T47D (cell line): Measurements from ENCODE around the gene BSCL2.

Experiments used
- DNase-seq, 2 experiments: peaks; one replicate each; pipeline versions ENCODE4 v3.0.0 to v3.0.0-alpha.2; 2011 to 2012; ENCODE audit warnings: low read depth in 1 of 2, low spot score in 1 of 2
- JUND ChIP-seq: IDR thresholded peaks from 2 replicates; pipeline ENCODE4 v1.6.1; 2012; ENCODE audit warnings: low read depth
- in situ Hi-C: cut with HindIII; loops from 2 replicates; pipeline ENCODE4 v1.10.0; 2016; ENCODE audit warnings: low sequenced_read_pairs, low pct_unique_long_range_greater_than_20kb

The BSCL2 gene

DNA sequence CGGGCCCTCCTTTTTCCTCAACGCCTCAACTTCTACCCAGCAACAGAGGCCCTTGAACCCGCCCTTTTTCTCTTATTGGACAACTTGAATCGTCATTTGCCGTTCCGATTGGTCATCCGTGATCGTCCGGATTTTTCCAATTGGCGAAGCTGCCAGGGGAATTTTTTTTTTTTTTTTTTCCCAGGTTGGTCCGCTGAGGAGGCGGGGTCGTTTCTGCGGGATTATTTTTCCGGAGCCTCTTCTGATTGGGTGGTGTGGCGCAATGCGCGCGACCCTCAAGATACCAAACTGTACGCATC is 20.6 kb upstream of the BSCL2 start:
- in situ Hi-C loops = no loop called here
- DNase-seq = peak; percentile 95 to 100
- no peak for TF ChIP-seq JUND

DNA sequence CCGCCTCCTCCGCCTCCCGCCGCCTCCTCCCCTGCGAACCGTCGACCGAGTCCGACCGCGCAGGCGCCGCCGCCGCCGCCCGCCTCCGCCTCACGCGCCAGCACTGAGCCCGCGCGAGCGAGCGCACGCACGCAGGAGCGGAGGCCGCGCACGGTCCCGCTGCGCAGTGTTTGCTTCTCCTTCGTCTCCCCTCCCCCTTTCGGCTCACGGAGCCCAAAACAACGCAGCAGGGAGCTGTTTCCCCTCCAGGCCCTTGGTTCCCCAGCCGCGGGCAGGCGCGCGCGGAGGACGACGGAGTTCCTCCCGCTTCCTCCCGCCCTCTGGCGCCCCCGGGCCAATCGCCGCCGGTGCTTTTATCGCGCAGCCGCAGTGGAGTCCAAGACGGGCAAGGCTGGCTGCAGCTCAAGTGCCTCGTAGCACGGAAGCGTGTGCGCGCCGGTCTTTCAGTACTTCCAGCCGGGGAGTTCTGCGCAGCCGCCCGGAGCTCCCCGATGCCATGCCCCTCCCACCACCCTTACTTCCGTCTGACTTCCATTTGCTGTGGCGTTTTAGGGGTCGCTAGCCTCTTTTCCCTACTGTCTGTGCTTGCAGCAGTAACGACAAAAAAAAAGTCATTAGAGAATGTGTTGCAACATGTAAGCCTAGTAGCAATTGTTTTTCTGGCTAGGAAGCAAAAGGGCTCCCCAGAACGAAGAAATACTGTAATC is 20.1 kb upstream of the BSCL2 start, which contains the start of gene HNRNPUL2:
HNRNPUL2 (minus strand) TSS at position 293 of the 707 bp plus-strand sequence. CDS start 301 bp downstream, outside the sequence.
- no peak for TF ChIP-seq JUND
- in situ Hi-C loops = no loop called here

DNA sequence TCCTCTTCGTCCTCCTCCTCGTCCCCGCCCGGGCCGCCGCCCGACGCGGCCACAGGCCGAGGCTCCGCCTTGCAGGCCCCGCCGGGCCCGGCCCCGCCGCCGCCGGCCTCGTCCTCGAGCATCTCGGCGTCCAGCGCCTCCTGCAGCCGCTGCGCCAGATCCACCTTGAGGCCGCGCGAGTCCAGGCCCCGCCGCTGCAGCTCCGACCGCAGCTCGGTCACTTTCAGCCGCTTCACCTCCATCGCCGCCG is 19.6 kb upstream of the BSCL2 start:
- DNase-seq = peak in 1 of 2 experiments; percentile 51
- in situ Hi-C loops = no loop called here
- no peak for TF ChIP-seq JUND

More for the DNA sequence above, 20.1 kb upstream of the BSCL2 start, which contains the start of gene HNRNPUL2:
- peak; percentile 99 for DNase-seq

DNA sequence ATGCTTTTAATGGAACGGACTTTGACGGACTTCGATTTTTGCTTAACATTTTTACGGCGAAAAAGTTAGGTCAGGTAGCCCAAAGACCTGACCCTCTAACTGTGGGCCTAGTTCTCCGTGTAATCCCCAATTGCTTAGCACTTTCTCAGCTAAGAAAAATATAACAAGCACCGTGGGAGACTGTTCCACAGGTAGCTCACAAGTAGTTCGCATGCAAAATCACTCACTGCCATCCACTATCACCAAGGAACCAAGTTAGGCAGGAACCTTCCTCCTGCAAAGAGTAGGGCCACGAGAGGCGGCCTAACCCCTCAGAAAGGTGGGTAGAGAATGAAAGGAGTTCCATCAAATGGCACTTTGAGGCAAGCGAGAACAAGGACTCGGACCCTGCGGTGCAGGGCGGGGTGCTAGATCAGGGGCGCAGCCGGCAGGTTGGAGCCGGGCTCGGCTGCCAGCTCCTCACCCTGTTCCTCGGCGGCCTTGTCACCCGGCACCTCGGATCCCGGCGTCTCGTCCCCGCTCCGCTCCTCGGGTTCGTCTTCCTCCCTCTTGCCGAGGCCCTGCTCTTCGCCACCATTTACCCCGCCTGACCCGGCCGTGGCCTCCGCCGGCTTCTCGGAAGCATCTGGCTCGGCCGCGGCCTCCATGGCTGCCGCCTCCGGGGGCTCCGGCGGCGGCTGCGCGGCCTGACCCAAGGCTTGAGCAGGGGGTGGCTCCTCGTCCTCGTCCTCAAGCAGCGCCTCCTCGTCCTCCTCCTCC is 19.1 kb upstream of the BSCL2 start:
- in situ Hi-C loops = no loop called here
- no peak for DNase-seq
- no peak for TF ChIP-seq JUND

DNA sequence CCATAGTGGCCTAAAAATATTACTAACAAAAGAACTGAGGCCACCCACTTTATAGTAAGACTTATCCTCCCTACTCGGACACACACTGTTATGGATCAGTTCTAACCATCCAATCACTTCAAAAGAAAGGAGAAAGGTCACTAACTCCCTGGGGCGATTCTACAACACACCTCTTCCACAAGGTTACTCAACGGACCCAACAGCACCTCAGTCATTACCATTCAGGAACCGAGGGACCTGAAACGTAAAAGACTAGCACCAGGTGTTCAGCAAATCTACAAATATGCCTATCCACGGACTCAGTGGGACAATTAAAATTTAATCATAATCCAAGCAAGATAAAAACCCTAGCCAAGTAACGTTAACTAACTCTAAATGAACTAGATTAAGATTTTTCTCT is 18.4 kb upstream of the BSCL2 start:
- no peak for TF ChIP-seq JUND
- in situ Hi-C loops = no loop called here
- DNase-seq = peak in 1 of 2 experiments; percentile 49

DNA sequence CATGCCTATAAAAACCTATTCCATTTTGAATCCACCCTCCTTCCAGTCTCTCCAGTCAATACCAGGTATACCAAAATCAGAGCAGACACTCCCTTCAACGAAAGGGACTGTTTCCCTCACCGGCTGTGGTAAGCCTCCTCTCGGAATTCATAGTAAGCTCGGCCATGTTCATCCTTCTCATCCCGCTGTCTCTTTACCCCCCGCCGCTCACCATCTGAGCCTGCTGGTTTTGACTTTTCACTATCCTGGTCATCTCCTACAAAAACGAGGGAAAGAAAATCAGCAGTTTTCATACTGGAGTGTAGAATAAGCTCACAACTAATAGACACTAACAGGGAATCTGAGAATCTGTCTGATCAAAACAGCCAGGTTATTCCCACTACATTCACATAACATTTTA is 16.9 kb upstream of the BSCL2 start:
- DNase-seq = no peak
- no peak for TF ChIP-seq JUND
- in situ Hi-C loops = no loop called here

DNA sequence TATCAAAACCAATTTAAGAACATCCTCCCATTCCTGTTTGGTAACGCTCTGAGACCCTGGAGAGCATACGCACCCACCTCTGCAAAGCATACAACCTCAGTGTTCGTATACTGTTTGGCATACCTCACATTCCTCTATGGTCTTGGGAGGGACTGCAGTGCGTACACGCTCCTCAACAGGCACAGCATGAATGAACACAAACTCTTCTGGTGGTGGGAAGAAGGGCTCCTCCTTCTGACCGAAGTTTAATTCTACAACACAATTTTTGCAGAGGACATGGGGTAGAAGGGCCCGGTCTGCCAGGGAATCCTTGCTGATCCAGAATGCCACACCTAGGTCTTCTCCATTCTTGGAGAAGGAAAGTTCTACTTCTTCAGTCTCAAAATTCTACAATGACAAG is 14.8 kb upstream of the BSCL2 start:
- DNase-seq = peak in 1 of 2 experiments; percentile 59
- TF ChIP-seq JUND = no peak
- in situ Hi-C loops = no loop called here

DNA sequence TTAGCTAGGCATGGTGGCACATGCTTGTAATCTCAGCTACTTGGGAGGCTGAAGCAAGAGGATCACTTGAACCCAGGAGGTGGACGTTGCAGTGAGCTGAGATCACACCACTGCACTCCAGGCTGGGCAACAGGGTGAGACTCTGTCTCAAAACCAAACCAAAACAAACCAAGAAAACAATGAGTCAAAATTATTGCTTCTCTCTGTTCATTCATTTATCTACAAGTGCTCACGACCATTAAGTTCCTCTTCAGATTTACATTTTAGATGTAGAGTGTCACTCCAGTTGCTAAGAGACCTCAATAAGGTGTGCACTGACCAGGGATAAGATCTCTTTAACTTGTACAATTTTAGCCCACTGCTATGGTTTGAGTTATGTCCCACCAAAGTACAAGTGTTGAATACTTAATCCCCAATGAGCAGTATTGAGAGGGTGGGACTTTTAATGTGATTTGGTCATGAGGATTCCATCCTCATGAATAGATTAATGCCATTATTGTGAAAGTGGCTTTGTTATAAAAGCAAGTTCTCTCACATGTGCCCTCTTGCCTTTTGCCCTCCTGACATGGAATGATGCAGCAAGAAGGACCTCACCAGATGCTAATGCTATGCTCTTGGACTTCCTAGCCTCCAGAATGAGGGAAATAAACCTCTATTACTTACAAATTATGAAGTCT is 12.2 kb upstream of the BSCL2 start:
- TF ChIP-seq JUND = no peak
- in situ Hi-C loops = no loop called here
- DNase-seq = no peak

DNA sequence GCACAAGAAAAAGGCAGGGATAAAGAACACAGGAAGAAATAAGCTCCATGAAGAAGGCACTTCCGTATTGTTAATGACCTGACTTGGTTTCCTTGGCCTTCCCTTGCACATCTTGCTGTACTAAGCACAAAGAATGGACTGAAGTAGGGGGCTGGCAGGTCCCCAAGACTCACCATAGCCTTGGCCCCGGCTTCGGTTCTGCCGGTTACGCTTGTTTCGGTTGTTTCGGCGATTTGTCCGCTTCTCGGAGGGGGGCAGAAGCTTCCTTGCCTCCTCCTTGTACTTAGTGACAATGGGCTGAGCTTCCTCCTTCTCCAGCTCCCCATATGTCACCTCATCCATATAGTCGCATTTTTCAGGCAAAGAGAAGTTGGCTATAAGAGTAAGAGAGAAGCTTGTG is 9.6 kb upstream of the BSCL2 start:
- no peak for TF ChIP-seq JUND
- DNase-seq = no peak
- in situ Hi-C loops = no loop called here

DNA sequence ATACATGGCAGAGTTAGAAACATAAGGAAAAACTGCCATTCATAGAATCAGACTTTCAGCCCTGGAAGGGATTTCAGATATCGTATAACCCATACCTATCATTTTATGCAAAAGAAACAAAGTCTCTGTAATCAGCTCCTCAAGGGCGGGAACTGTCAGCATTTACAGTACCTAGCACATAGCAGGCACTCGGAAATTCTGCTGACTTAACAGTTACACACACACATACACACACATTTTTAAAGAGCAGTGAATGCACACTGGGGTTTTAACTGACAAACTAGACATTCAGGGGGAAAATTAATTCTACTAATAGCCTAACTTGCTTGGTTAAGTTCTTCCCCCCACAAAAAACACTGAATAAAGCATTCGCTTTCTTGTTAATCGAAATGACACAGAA is 9.0 kb upstream of the BSCL2 start:
- in situ Hi-C loops = no loop called here
- DNase-seq = no peak
- TF ChIP-seq JUND = no peak

DNA sequence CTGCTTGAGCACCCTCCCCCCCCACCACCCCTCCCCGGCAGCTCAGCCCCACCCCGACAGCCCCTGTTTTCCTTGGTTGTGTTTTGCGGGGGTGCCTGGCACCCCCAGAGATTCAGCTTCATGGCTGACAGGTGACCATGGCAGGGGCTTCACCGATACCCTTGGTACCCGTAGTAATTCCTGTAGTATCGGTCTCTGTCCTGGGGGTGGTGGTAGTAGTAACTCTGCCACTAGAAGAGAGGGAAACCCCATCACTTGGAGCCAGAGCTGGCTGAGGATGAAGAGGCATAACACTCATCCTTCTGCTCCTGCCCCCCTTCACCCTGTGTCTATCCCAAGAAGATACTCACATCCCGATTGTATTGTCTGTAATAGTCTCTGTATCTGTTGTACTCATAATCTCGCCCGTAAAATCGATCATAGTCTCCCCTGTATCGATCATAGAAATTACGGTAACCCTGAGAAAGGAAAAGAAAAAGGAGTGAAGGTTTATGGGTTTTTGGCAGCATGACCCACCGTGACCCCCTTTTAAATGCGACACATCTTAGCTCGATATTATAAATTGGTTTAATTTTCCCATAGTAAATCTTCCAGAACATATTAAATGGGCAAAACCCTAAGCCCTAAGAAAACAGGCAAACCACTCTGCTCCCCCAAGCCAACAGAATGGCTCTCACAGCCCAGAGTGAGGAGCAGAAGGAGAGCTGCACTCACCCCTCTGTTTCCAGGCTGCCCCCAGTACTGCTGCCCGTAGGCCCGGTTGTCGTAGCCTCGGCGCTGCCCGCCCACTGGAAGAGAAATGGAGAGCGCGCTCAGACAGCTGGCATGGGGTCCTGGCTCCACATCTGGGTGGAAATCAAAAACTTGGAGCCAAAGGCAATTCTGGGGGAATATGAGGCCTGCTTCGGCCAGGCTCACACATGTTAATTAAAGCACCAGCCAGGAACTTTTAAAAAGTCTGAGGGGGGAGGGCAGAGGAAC is 8.2 kb upstream of the BSCL2 start:
- in situ Hi-C loops = no loop called here
- no peak for TF ChIP-seq JUND

DNA sequence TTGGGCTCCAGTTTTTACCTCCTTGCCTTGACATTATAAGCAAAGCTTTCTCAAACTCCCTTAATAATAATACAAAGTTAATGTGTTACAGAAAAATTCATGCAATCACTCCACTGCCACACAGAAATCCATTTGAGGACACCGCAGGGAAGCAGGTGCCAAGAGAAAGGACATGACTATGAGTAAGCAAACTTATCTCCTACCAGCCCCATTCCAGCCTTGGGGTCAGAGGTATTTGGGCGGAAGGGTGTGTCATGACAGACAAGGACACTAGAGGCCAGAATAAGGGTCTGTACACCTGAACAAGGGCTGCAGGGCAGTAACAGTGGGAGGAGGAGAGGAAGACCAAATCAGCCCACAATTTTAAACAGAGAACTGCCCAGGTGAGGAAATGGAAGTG is 6.1 kb upstream of the BSCL2 start:
- DNase-seq = no peak
- no peak for TF ChIP-seq JUND

More for the DNA sequence above, 8.2 kb upstream of the BSCL2 start:
- no peak for DNase-seq

DNA sequence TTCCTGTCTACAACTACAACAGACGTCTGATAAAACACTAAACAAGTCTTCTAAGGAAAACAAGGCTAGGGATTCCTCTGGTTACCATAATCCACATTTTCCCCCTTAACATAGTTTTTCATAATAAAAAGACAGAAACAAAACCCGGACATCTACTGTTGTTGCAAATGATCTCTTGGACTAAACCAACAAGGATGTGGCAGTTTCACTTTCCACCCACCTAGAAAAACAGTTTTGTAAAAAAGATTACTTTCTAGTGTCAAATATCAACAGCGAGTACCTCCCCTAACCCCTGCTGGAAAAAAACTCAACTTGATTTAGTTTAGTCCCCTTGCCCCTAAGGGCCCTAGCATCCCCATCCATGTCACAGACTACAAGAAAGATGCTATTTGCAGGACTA is 5.6 kb upstream of the BSCL2 start:
- DNase-seq = no peak
- in situ Hi-C loops = no loop called here
- TF ChIP-seq JUND = no peak

More for the DNA sequence above, 6.1 kb upstream of the BSCL2 start:
- in situ Hi-C loops = no loop called here
